Stimulated activated naive CD4-positive, alpha-beta T cell (primary cell): ENCODE results near the gene CLDND2.

ENCODE experiments used
- DNase-seq, 6 experiments: peaks; one replicate each; lab custom pipeline; 2025; lab: John Stamatoyannopoulos, UW

The CLDND2 gene

GRCh38 chr19:51331193-51331592, 37.6 kb downstream of the CLDND2 start:
- DNase-seq = no peak

GRCh38 chr19:51330366-51330765, 38.4 kb downstream of the CLDND2 start:
- no peak for DNase-seq

- no peak for DNase-seq
Observed at GRCh38 chr19:51329411-51329810, 39.4 kb downstream of the CLDND2 start.

GRCh38 chr19:51327066-51328001, 41.5 kb downstream of the CLDND2 start:
- peak in 5 of 6 experiments; percentile 8 to 30 (median 23) for DNase-seq

GRCh38 chr19:51326216-51327065, 42.4 kb downstream of the CLDND2 start:
- DNase-seq = no peak

- DNase-seq = no peak
Observed at GRCh38 chr19:51325161-51325976, 43.4 kb downstream of the CLDND2 start.

GRCh38 chr19:51324167-51324481, 44.7 kb downstream of the CLDND2 start:
- DNase-seq = no peak

- no peak for DNase-seq
Observed at GRCh38 chr19:51323481-51324166, 45.2 kb downstream of the CLDND2 start.

GRCh38 chr19:51321799-51322198, 47.0 kb downstream of the CLDND2 start:
- DNase-seq = no peak

- DNase-seq = no peak
Observed at GRCh38 chr19:51320280-51320657, 48.5 kb downstream of the CLDND2 start.

GRCh38 chr19:51319649-51320279, 49.0 kb downstream of the CLDND2 start:
- DNase-seq = no peak

- DNase-seq = no peak
Observed at GRCh38 chr19:51318687-51319648, 49.8 kb downstream of the CLDND2 start.

GRCh38 chr19:51317968-51318367, 50.8 kb downstream of the CLDND2 start:
- no peak for DNase-seq

GRCh38 chr19:51317376-51317775, 51.4 kb downstream of the CLDND2 start:
- no peak for DNase-seq
